EL (cell line): ENCODE data around the gene NCOA4.
"Not testable (repeated sequence)": the region's sequence is repeated elsewhere in the genome, so short reads cannot be mapped to it uniquely, and the experiment has no call there.

ENCODE experiments used
- DNase-seq: peaks from one replicate; pipeline ENCODE4 v3.0.0-alpha.2; 2016

The NCOA4 gene

DNA sequence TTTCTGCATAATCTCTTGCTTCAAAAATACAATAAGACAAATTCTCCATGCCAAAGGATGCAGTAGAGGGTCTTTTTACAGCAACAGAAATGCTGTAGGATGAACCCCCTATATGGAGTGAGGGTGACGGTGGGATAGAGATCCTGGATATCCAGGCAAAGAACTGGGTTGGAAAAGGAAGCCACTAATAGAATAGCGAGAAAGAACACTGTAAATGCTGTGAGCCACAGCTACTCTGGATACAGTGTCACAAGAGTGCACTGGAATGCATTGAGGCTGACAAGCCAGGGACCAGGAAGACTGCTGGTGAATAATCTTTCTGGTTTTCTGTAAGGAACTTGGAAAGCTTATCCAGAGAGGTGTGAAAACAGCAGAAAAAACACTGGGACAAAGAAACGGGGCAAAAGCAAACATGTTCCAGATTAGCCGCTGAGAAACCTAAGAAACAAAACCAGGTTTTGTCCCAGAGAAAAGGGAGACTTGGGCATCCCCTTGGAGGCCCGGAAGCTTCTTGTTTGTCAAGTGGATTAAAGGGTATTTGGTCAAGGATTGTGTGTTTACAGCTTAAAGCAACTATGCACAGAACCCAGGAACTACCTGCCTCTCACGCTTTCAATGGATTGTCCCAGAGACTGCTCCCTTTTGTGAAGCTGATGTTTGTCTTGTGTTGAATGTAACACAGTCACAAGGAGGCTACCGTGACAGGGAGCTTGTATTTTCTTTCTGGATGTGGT is 21.8 kb upstream of the NCOA4 start:
- DNase-seq, result no peak

GRCh38 chr10:46050941-46051623 is 20.7 kb upstream of the NCOA4 start:
- DNase-seq, result peak; percentile 33

GRCh38 chr10:46049497-46049831 is 19.0 kb upstream of the NCOA4 start:
- not testable (repeated sequence) for DNase-seq

- no peak for DNase-seq
These were observed 17.7 kb upstream of the NCOA4 start for GRCh38 chr10:46048152-46048551.

DNA sequence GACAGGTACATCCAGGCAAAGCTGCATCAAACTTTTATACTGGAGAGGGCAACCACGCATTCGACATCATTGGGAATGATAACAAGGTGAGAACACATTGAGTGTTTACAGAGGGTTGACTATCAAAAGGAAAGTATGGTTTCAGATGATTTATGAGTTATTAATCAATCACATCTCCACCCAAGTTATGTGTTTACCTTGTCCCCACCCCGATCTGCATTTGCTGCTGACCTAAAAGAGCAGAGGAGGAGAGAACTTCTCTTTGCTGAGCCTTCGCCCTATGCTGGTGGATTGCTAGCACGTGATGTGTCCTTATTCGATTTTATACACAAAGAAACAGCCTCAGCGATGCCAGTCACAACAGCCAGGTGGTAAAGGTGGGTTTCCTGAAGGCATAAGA is 15.8 kb upstream of the NCOA4 start, which contains the start of gene MSMB:
TSS of gene MSMB (minus strand) at position 9 of the 400 bp plus-strand sequence. CDS start 32 bp downstream, outside the sequence.
- no peak for DNase-seq

DNA sequence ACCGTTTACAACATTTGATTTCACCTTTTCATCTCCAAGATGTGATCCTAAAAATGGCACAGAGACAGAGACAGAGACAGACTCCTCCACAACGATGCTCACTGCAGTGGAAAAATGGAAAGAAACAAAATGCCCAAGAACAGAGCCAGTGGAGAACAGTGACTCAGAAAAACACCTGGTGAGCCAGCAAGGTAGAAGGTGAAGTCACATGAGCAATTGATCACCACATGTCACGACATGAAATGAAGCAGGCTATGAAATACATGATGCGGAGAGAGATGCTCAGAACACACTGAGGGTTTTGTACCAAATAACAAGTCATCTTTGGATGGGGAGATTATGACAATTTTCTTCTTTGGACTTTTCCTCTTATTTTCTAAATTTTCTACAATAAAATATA is 12.1 kb upstream of the NCOA4 start:
- DNase-seq, result no peak

DNA sequence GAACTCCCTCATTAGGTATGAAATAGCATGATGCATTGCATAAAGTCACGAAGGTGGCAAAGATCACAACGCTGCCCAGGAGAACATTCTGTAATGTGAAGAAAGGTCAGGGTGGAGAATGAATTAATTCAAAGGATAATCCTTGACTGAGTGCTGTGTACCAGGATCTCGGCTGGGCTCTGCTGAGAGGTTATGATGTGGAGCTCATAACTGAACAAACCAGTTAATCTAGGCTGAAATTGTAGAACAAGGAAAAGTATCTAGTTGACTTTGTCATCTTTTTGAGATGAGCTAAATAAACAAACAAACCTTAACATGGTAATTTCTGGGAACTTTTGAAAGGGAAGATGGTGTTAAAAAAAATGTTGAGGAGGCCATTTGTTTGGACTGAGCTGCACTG is 9.6 kb upstream of the NCOA4 start:
- no peak for DNase-seq

DNA sequence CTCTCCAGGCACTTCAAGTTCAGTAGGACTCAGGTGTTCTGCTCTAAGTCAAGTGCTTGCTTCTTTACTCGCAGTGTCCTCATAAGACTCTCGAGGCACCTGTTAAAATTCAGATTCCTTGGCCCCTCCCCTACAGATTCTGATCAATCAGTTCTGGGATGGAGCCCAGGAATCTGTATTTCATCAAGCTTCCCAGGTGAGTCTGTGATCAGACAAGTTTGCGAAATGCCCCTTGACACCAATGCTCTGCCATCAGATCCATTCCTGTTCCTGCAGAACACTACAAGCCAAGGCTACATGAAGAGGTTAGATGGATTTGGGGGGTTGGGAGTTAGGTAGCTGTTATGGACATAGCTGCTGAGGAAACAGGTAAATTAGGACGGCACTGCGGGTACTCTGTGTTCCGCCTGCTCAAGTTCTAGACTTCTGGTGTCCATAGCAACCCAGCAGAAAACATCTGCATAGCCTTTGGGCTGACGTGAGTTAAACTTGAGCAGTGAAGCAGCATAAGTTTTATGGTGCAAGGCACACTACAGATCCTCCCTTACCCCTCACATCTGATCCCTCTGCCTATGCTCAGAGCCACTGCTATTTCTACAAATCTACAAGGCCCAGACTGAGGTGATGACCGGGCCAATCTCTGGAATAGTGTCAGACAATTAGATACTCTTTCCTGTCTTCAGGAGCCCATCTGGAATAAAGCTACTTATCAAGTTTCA is 6.8 kb upstream of the NCOA4 start:
- no peak for DNase-seq

GRCh38 chr10:46035923-46036849 is 5.8 kb upstream of the NCOA4 start:
- DNase-seq, result no peak

GRCh38 chr10:46033602-46034011 is 3.2 kb upstream of the NCOA4 start:
- peak; percentile 89 for DNase-seq

DNA sequence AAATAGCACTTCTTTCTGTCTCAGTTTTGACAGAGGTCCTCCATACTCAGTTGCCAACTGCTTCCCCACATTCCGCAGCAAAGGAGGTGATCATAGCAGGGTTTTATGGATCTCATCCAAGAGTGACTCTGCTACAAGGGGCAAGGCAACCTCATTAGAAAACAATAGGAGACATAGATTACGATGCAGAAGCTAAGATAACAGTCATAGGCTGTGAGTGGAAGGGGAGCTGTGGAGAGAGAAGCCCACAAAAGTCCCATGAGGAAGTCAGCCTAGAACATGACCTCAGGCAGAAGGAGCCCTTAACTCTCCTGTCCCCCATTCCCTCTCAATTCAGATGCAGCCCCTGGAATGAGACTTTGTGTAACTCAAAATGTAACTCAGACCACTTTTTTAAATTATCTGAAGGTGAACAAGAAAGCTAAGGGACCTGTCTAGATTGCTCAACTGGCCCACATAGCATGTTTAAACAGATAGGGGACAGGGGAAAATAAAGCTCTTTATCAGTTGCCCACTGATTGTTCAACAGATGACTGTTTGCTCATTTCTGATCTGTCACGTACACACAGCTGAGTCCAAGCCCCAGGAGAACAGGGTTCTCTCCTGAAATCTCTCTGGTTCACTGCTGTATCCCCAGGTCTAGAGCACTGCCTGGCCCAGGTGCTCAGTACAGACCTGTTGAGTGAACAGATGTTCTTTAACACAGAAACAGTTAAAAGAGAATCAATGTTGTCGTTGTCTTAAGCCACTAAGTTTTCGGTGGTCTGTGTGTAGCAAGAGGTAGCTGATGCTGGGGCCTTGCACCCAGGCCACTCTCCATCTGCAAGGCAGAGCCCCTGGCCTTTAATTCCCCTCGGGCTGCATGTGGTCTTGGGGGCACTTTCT is 1.5 kb upstream of the NCOA4 start:
- no peak for DNase-seq

DNA sequence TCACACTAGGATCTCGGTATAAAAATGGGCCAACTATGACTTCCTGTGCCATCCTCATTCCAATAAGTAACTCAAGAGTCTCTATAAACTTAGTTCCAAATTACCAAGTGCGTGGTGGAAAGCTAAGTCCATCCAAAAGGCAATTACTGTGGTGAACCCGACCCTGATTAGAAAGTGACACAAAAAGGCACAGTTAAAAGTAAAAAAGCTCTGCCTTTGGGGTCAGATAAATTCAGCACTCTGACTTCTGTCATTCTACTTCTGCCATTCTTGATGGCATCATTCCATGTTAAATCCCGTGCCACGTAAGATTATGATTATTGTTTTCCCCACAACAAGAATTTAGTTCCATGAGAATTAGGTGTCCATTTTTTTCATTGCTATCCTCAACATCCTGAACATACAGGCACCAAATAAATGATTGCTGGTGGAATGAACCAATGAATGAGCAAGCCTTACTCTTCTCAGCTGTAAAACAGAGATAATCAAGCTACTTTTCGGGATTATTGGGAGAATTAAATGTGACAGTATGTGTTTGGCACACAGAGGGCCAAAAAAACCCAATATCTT is 877 bp downstream of the NCOA4 start:
- DNase-seq, result no peak

GRCh38 chr10:46028584-46029460 is 1.6 kb downstream of the NCOA4 start:
- DNase-seq, result peak; percentile 64

GRCh38 chr10:46026106-46026505 is 4.3 kb downstream of the NCOA4 start:
- no peak for DNase-seq

- DNase-seq, result no peak
These were observed 5.0 kb downstream of the NCOA4 start for GRCh38 chr10:46025406-46025805.

DNA sequence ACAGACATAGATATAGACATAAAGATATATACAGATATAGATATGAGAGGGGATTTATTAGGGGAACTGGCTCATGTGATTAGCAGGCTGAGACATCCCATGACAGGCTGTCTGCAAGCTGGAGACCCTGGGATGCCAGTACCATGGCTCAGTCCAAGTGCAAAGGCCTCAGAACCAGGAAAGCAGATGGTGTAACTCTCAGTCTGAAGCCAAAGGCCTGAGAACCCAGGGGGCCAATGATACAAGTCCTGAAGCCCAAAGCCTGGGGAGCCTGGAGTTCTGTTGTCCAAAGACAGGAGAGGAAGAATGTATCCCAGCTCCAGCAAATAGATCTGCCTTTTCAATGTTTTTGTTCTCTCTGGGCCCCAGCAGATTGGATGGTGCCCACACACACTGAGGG is 5.5 kb downstream of the NCOA4 start:
- no peak for DNase-seq

- peak; percentile 92 for DNase-seq
These were observed 7.3 kb downstream of the NCOA4 start for GRCh38 chr10:46022978-46023702.

DNA sequence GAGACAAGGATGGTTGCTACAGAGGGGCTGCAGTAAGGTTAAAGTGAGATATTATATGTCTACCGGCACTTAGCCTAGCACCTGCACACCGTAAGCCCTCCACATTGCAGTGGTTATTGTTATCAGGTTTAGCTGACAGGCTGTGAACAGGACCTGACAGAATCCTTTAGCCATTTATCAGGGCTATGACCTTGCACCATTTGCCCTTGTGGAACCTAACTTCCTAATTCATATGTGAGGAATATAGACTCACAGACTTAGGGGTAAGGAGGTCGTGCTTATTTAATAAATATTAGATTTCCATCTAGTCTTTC is 10.1 kb downstream of the NCOA4 start:
- DNase-seq, result no peak

DNA sequence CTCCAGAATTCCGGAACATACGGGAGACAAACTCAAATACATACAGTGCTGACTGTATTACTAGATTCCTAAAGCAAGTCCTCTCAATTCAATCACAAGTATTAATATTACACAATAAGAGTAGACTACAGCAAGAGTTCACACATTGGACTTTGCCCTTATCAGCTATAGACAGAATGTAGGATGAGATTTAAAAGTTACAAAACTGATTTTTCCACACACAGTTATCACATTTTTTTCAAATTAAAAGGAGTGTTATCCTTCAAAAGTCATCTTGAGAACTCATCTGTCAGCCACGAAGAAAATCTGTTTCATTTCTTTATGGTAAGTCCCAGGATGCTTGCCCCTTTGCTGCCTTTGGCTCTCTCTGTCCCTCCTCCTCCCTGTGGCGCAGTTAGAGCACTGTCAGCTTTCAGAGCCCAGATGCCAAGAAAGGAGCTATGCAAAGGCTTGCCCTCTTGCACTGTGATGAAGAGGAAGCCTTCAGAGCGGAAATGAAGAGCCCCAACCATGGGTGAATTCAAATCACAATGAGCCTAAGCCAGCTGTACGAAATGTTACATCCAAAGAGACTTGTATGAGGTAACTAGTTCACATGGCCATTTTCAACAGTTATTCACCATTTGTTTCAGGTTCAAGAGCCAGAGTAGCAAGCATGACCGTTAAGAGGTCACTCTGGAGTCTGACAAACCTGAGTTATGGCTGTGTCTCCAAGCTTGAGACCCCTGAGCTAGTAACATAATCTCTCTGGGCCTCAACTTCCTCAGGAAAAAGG is 10.7 kb downstream of the NCOA4 start:
- no peak for DNase-seq
